Fibroblast of villous mesenchyme (primary cell): Measurements from ENCODE around the gene PCDHB5. TPM values are rescaled to one million over a fixed set of nuclear protein-coding genes. Genes with fewer than 3 reads are reported as not detected.
"Not testable (repeated sequence)": the region's sequence is repeated elsewhere in the genome, so short reads cannot be mapped to it uniquely, and the experiment has no call there.

Source experiments
- DNase-seq: peaks from one replicate; pipeline ENCODE4 v3.0.0-alpha.2; 2010; ENCODE audit warnings: low read depth
- H3K4me3 ChIP-seq: 2 replicates; pipeline ENCODE4 v1.5.1; 2011; ENCODE audit warnings: low read depth, mild to moderate bottlenecking, low read length
- CTCF ChIP-seq: IDR thresholded peaks from 2 replicates; pipeline ENCODE4 v1.5.1; 2012; ENCODE audit warnings: low read depth, mild to moderate bottlenecking, low read length; ENCODE audit not compliant: insufficient read depth
- total RNA-seq: library from RNA; depleted of rRNA; stranded (reverse); fragments of >200 nt; gene quantifications from 2 replicates; pipeline ENCODE4 v1.2.3, GENCODE V29; 2012

Gene PCDHB5
- total RNA-seq, 1 donor, result under 0.01 TPM

- no peak within 1 kb of the TSS for H3K4me3 ChIP-seq
- peak; percentile 52 for TF ChIP-seq CTCF
- DNase-seq, result peak; percentile 10
Observed at GRCh38 chr5:141172381-141173204, 37.6 kb downstream of the PCDHB5 start, which contains the start of gene PCDHB7. TSS of gene PCDHB7 (plus strand) at chr5:141172644. CDS start at chr5:141172836, 192 bp downstream.

GRCh38 chr5:141174291-141175104 is 39.5 kb downstream of the PCDHB5 start:
- not testable (repeated sequence) for DNase-seq

GRCh38 chr5:141175933-141176332 is 40.9 kb downstream of the PCDHB5 start:
- no peak for TF ChIP-seq CTCF
- no peak for DNase-seq
- no peak overlapping the region for H3K4me3 ChIP-seq

More at GRCh38 chr5:141174291-141175104, 39.5 kb downstream of the PCDHB5 start:
- H3K4me3 ChIP-seq, result not testable (repeated sequence)

GRCh38 chr5:141177577-141178191 is 42.7 kb downstream of the PCDHB5 start, which contains the start of gene PCDHB8:
TSS of gene PCDHB8 (plus strand) at chr5:141177790. CDS start at chr5:141178035, 245 bp downstream.
- not testable (repeated sequence) for H3K4me3 ChIP-seq, DNase-seq

GRCh38 chr5:141179371-141179770 is 44.4 kb downstream of the PCDHB5 start:
- DNase-seq, H3K4me3 ChIP-seq: not testable (repeated sequence)

- not testable (repeated sequence) for H3K4me3 ChIP-seq
Observed at GRCh38 chr5:141179876-141180275, 44.9 kb downstream of the PCDHB5 start.

GRCh38 chr5:141180313-141180712 is 45.3 kb downstream of the PCDHB5 start:
- TF ChIP-seq CTCF, result no peak
- H3K4me3 ChIP-seq, result no peak overlapping the region
- no peak for DNase-seq

More at GRCh38 chr5:141179876-141180275, 44.9 kb downstream of the PCDHB5 start:
- DNase-seq, result not testable (repeated sequence)

- peak; percentile 15 for DNase-seq
- H3K4me3 ChIP-seq, result no peak within 1 kb of the TSS
- peak; percentile 26 for TF ChIP-seq CTCF
Observed at GRCh38 chr5:141182248-141182647, 47.2 kb downstream of the PCDHB5 start, which contains the start of gene PCDHB16. TSS of gene PCDHB16 (plus strand) at chr5:141182387. CDS start at chr5:141182560, 173 bp downstream.

- not testable (repeated sequence) for DNase-seq, H3K4me3 ChIP-seq
Observed at GRCh38 chr5:141184117-141184855, 49.3 kb downstream of the PCDHB5 start.
